ENCODE data around the gene ANKRD29. TPM values are rescaled to one million over a fixed set of nuclear protein-coding genes. Genes with fewer than 3 reads are reported as not detected.
"Not testable (repeated sequence)": the region's sequence is repeated elsewhere in the genome, so short reads cannot be mapped to it uniquely, and the experiment has no call there.

The ANKRD29 gene
- total RNA-seq, 1 experiment from 2014 or later = 8.9 TPM

DNA sequence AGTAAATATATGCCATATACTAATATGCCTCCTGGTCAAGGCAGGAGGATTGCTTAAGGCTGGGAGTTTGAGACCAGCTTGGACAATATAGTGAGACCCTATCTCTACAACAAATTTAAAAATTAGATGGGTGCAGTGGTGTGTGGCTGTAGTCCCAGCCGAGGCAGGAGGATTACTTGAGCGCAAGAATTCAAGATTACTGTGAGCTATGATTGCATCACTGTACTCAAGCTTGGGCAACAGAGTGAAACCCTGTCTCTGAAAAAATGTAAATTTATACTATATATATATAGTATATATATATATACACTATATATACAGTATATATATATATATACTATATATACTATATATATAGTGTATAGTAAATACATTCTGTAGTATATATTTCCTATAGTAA, 46.5 kb downstream of the ANKRD29 start:
- no peak for DNase-seq (ENCODE audit: low spot score)

DNA sequence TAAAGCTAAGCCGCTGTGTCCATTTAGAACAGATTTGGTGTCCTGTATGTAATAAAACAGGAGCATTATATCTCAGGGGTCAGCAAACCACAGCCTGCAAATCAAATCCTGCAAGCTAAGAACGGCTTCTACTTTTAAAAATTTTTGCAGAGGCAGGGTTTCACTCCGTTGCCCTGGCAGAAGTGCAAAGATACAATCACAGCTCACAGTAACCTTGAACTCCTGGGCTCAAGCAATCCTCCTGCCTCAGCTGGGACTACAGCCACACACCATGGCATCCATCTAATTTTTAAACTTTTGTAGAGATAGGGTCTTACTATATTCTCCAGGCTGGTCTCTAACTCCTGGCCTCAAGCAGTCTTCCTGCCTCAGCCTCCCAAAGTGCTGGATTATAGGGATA, 47.8 kb downstream of the ANKRD29 start:
- no peak for DNase-seq (ENCODE audit: low spot score)

DNA sequence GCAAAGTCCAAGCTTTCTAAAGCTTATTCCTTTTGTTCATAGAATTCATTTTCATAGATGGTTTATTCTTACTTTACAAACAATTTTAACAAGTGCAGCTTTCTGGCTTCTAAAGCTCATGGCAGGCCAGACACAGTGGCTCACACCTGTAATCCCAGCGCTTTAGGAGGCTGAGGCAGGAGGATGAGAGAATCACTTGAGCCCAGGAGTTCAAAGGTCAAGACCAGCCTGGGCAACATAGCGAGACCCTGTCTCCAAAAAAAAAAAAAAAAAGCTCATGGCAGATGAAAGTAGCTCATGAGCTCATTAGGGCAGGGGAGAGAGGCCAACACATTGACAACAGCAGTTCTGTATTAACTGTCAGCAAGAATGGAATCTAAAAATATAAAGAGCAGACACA, 48.3 kb downstream of the ANKRD29 start:
- DNase-seq (ENCODE audit: low spot score) = no peak

DNA sequence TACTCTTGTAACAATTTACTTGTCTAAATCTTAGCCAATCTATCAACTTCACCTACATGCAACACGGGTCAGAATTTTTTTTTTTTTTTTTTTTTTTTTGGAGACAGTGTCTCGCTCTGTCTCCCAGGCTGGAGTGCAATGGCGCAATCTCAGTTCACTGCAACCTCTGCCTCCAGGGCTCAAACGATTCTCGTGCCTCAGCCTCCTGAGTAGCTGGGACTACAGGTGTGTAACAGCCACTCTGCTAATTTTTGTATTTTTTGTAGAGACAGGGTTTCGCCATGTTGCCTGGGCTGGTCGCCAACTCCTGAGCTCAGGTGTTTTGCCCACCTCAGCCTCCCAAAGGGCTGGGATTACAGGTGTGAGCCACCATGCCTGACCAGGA, 49.6 kb downstream of the ANKRD29 start:
- not testable (repeated sequence) for DNase-seq (ENCODE audit: low spot score)

DNA sequence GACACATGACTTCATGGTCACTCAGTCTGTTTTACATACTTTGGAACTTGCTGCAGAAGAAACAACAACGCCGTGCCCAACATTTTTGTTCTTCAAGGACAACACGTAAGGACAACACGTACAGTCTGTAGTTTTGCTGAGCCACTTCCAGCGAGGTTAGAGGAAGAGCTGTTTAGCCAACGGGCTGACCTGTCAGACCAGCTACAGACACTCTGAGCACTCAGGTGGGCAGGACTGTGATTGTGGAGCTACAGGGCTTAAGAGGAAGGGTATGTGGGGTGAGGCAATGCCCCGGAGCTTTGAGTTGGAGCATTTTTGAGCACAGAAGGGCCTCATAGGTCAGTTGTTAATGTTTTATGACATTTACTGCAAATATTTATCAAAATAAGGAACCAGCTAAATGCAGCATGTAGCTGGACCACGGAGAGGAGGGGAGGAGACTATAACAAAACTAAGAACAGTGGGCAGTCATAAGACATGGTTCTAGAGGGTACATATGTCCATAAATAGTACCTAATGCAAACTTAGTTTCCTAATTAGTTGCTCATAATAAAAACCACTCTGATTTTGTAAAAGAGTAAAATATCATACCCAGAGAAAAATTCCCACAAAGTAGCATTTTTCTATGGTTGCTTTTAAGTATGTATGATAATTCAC, 50.1 kb downstream of the ANKRD29 start:
- DNase-seq (ENCODE audit: low spot score) = no peak

DNA sequence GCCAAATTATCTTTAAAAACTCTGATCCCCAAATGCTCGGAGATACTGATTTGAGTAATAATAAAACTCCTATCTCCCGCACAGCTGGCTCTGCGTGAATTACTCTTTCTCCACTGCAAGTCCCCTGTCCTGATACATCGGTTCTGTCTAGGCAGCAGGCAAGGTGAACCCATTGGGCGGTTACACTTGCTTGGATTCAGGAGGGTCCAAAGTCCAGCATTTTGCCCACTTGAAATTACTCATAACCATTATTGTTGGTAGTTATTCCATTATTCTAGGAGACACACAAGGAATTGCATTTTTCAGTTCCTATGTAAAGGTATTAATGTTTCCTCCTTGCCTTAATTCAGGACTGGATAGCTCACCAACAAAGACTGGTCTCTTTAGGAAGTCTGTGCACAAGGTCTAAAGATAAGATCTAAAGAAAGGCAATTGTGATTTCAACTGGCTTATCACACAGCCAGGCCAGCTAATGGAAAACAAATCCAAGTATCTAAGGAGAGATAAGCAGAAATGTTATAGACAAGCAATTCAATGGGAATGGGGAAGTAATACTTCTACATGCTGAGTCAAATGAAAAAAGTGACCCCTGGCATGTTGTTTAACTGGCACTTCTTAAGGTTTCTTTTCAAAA, 53.2 kb downstream of the ANKRD29 start:
- no peak for DNase-seq (ENCODE audit: low spot score)

DNA sequence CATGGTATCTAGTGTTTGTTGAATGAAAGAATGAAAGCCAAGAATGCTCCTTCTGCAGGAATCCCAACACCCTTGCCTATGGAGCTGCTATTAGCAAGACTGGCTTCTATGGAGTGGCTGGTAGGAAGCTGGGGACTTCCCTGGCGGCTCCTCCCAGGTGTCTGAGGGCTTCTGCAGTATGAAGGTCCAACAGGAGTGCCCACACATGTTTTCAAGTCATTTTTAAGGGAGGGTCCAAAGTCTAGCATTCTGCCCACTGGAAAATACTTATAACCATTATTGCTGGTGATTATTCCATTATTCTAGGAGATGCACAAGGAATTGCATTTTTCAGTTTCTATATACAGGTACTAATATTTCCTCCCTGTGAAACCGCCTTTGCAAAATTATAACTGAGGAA, 54.5 kb downstream of the ANKRD29 start:
- no peak for DNase-seq (ENCODE audit: low spot score)

DNA sequence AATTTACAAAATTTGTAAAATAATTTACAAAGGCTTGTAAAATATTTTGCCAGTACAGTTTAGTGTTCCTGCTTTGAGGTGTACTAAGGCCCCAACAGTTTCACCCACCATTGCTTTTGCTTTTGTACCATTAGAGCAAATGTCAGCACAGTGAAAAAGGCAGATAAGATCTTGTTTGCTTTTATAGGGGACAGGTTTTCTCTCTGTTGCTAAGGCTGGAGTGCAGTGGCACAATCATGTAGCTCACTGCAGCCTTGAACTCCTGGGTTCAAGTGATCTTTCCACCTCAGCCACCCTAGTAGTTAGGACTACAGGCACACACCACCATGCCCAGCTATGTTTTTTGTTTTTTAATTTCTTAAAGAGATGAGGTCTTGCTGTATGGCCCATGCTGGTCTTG, 56.8 kb downstream of the ANKRD29 start:
- DNase-seq (ENCODE audit: low spot score) = no peak

DNA sequence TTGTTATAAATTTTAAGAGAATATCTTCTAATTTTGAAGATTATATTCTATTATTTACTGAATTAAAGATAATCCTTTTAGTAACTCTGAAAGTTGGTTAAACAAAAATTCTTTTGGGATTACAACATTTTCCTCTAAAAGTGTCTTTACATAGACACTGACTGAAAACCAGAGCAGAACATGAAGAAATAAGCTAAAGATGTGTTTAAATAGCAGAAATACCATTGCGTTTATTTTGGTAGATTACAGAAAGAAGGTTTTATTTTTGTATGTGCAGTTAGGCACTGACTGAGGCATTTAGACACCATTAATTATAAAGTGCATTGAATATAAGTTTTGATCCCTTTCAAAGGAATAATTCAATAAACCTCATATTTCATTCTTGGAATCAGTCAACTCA, 62.9 kb downstream of the ANKRD29 start:
- no peak for DNase-seq (ENCODE audit: low spot score)

DNA sequence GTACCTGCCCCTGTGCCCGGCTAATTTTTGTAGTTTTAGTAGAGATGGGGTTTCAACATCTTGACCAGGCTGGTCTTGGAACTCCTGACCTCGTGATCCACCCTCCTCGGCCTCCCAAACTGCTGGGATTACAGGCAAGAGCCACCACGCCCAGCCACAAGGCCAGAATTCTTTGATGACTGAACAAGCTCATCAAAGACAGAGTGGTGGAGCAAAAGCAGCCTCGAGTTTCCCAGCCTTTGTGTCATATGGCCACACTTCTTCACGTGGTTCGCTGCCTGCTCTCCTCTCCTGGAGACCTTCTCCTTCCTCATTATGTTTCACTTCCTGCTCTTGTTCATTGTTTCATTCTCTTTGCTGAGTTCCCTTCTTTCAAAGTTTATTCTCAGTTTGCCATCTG, 66.5 kb downstream of the ANKRD29 start:
- no peak for DNase-seq (ENCODE audit: low spot score)

DNA sequence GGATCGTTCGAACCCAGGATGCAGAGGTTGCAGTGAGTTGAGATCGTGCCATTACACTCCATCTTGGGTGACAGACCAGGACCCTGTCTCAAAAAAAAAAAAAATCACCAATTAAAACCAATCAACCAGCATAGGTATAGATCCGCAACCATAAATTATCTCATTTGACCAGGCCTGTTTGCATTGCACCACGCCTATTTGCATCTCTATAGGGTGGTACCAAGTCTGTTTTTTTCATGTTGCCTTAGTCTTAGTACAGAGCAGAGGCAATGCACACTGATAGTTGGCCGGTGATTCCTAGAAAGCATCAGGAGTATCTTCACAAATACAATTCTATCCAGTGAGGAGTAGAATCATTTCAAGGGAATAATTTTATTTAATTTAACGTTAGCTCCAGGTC, 67.1 kb downstream of the ANKRD29 start:
- no peak for DNase-seq (ENCODE audit: low spot score)

DNA sequence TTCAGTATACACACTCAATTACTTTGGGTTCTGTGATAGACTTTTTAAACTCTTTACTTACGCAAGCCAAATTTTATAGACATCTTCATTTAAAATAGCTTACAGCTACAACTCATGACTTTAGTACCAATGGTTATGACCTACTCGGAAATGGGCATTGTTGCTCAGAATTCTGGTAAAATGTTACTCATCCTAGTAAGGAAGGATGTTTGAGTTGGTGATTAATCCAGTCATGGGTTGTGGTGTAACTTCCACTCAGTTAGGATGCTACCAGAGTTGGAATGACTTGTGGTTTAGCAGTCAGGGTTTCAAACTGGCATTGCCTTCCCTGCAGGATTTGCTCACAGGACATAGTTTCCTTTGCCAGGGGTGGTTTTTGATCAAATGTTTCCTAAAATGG, 69.0 kb downstream of the ANKRD29 start:
- peak; percentile 77 for DNase-seq (ENCODE audit: low spot score)

DNA sequence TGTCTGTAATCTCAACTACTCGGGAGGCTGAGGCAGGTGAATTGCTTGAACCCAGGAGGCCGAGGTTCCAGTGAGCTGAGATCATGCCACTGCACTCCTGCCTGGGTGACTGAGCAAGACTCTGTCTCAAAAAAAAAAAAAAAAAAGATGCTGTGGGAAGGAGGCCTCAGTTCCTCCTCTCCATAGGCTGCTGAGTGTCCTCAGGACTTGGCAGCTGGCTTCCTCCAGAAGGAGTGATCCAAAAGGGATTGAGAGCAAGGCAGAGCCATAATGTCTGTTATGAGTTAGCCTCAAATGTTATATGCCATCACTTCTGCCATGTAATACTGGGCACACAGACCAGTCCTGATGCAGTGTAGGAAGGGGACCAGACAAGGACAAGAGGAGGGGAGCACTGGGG, 69.8 kb downstream of the ANKRD29 start:
- no peak for DNase-seq (ENCODE audit: low spot score)

DNA sequence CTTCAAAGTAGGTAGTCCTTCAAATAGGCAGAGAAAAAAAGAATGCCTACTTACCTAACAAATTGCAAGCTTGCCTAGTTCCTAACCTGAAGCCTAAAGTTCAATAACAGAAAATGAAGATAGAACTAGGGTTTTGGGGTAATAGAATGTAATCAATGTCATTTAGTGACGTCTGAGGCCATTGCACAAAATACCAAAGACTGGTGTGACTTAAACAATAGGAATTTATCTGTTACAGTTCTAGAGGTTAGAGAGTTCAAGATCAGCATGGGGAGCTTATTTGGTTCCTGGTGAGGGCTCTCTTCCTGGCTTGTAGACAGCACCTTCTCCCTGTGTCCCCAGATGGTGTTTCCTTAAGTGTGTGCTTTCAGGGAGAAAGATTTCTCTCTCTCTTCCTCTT, 71.7 kb downstream of the ANKRD29 start:
- DNase-seq (ENCODE audit: low spot score) = no peak

DNA sequence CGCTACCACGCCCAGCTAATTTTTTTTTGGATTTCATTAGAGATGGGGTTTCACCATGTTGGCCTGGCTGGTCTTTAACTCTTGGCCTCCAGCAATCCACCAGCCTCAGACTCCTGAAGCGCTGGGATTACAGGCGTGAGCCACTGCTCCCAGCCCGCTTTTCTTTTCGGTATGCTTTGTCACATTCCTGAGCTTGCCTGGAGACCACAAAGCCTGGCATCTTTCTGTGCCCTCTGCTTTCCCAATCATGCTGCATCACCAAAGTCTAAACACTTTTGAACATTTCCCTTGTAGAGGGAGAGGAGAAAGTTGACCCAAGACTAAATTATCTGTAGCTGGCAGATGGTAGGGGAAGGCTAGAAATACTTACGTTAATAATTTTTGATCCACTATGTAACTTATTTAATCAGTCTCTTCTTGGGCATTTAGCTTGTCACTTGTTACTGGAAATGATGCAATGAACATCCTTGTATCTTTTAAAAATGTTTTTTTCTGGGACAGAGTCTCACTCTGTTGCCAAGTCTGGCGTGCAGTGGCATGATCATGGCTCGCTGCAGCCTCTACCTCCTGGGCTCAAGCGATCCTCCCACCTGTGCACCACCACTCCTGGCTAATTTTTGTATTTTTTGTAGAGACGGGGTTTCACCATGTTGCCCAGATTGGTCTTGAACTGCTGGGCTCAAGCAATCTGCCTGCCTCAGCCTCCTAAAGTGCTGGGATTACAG, 73.7 kb downstream of the ANKRD29 start:
- DNase-seq (ENCODE audit: low spot score) = peak; percentile 80

DNA sequence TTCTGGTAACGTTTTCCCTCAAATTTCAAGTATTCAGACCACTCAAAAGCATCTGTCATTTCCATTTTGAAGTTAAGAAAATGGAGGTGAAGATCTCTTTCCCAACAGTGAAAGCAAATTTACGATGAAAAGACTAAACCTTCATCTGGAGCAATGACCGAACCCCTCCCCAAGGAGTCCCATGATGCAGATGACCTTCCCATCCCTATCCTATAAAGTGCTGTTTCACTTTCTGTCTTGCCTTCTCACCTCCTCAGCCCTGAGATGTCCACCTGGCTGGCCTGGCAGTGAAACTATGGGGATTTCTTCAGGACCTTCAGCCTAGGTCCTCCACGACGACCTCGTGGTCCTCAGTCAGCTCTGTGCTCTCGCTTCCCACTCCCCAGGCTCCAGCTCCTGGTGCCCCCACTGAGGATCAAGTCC, 75.5 kb downstream of the ANKRD29 start:
- no peak for DNase-seq (ENCODE audit: low spot score)

DNA sequence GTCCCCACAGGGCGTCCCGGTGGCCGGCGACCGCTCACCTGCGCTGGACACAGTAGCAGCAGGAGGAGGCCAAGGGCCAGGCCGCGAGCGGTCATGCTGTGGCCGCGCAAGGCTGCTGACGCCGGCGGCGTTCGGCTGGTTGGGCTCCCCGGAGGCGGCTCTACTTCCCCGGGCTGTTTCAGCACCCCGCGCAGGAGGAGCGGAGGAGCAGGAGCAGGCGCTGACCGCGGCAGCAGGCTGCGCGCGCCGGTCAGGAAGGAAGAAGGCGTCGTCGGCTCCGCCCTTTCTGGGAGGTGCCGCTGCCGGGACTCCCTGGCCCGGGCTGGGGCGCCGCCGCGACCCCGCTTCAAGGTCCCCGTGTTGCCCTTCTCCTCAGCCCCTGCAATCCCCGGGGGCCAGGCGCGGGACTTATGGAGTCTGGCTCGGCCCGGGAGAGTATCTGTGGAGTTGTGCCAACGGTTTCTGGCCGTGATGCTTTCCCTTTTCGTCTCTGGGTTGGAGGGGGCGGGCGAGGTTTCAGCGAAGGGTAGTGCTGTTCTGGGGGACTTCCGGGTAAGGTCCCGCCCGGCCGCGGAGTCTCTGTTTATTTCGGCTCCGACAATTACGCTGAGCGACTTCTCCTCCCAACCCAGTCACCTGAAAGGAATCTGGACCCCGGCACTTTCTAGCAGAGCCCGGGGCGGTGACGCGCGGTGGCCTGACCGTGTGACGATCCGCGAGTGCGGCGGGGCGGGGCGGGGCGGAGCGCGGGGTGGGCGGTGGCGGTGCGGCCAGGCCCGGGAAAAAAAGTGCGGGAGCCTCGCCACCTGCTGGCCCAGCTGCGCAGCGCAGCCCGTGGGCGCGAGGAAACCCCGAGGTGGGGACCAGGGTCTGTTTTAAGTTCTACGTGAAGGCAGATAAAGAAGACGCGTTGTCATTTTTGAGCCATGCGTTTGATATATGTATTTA, 76.2 kb downstream of the ANKRD29 start, which contains the start of gene NPC1:
NPC1 (minus strand) TSS at position 258 of the 948 bp plus-strand sequence; CDS start at position 95, 163 bp downstream.
- DNase-seq (ENCODE audit: low spot score) = peak; percentile 93

DNA sequence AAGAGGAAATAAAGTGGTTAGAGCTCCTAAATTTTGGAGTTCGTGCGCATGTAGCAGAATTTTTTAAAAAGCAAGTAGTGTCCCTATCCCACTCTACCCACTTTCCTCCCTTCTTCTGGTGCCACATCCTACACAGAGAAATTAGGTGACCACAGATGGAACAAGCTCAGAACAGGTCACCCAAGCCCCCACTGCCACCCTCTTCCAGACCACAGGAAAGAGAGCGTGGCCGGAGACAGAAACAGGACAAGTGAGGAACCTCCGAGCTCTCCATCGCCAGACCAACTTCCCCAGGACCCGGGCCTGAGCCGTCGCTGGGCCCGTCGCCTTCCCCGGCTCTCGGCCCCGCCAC, 76.8 kb downstream of the ANKRD29 start:
- DNase-seq (ENCODE audit: low spot score) = no peak

DNA sequence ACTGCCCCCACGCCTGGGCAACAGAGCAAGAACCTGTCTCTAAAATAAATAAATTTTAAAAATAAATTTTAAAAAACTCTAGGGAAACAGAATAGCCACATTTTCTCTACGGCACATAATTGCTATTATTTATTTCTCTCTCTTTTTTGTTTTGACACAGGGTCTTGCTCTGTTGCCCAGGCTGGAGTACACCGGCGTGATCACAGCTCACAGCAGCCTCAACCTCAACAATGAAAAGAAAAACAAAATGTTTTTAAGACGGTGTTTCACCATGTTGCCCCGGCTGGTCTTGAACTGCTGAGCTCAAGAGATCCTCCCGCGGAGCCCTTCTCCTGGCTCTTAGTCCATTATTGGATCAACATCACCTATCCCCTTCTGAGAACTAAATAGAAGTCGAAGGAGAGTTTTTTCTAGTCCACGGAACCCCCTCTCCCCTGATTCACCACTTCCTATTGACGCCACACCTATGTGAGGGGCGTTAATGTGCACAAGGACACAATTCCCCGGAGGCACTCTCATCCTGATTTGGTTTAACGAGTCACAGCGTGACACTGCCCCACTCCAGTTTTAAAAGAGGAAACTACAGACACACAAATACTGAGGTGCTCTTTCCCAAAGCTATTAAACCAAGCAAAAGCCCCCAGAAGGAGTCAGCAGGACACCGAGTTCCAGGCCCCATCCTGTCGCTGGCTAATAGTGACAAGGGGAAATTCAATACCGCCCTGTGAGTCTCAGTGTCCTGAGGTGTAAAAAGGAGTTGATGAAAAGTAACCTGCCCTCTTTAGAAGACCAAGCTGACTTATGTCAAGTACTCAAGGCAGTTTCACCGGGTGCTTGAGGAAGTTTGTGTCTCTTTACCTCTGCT, 77.5 kb downstream of the ANKRD29 start:
- DNase-seq (ENCODE audit: low spot score) = no peak

DNA sequence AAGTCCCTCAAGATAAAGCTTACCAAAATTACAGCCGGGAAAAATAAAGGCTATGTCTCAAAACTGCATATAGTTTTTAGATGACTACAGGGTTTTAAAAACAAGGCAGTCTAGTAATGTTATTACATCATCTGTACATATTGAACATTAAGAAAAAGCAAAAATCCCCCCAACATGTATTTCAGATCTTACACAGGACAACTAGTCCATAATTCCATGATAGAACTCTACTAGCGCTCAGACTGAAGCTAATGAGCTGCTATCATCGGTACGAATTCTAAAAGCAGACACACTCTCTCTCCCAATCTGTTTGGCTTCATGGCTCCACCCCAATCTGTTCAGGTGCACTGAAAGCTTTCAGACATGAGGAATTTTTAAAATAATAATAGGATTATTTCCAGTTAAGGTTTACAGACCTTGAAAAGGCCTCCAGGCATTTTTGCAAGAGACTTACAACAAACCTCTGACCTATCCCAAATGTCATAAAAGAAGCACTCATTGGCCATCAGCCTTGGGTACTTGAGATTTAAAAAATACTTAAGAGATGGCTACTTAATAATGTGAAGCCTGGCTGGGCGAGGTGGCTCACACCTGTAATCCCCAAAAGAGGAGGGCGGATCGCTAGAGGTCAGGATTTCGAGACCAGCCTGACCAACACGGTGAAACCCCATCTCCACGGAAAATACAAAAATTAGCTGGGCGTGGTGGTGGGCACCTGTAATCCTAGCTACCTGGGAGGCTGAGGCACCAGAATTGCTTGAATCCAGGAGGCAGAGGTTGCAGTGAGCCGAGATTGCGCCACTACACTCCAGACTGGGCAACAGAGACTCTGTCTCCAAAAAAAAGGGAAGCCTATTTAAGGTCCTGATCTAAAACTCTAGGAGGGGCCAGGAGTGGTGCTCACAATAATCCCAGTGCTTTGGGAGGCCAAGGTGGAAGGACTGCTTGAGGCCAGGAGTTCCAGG, 78.4 kb downstream of the ANKRD29 start:
- no peak for DNase-seq (ENCODE audit: low spot score)

Measured in H4 (cell line).